NCI-H82 treated with DMSO at 0.1 percent for 48 hours (cell line): ENCODE data around the gene DECR2.
"Not testable (repeated sequence)": the region's sequence is repeated elsewhere in the genome, so short reads cannot be mapped to it uniquely, and the experiment has no call there.

Experiments used
- DNase-seq: peaks from one replicate; lab custom pipeline; 2025; ENCODE audit not compliant: unreplicated experiment; lab: John Stamatoyannopoulos, UW

DECR2 gene

GRCh38 chr16:378821-379182 is 22.9 kb upstream of the DECR2 start:
- no peak for DNase-seq

DNA sequence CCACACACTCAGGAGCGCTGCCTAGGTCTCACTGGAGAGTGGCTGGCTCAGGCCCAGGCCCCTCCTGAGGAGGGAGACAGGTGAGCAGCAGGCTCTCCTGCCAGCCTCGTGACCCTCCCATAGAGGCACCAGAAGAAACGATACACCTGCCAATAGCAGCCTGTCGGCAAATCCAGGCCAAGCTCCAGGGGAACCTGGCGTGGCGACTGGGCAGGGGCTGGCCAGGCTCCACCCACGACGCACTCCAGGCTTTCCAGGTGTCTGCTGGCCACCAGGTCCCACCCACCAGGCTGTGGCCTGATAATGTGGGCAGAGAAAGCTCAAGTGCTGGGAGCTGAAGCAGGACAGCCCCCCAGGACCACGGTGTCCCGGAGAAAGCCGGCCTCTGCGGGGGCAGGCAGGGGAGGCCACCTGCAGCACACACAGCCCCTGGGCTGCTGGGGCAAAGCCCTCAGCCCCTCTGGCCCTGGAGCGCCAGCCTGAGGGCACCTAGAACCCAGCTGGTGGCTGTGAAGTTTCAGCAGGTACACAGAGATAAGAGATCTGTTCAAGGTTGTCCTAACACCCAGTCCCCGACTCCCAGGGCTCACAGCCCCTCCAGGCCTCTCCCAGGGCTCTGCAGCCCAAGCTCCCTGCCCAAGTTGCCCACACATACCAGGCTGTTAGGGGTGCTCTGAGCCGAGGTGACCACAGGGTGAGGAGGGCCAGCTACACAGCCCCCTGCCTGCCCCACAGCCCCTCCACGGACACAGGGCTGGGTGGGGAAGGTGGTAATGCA is 22.3 kb upstream of the DECR2 start:
- no peak for DNase-seq

GRCh38 chr16:379961-380761 is 21.5 kb upstream of the DECR2 start:
- no peak for DNase-seq

DNA sequence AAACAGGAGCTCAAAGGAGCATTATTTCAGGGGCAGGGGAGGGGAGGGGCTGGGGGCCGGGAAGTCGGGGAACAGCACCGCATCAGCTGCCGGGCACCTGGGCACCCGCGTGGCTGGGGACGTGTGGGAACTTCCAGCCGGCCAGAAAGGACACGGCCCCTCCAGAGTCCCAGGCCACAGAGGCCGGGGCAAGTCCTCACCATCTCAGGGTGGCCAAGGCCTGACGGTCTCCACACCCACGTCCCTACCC is 21.0 kb upstream of the DECR2 start:
- no peak for DNase-seq

DNA sequence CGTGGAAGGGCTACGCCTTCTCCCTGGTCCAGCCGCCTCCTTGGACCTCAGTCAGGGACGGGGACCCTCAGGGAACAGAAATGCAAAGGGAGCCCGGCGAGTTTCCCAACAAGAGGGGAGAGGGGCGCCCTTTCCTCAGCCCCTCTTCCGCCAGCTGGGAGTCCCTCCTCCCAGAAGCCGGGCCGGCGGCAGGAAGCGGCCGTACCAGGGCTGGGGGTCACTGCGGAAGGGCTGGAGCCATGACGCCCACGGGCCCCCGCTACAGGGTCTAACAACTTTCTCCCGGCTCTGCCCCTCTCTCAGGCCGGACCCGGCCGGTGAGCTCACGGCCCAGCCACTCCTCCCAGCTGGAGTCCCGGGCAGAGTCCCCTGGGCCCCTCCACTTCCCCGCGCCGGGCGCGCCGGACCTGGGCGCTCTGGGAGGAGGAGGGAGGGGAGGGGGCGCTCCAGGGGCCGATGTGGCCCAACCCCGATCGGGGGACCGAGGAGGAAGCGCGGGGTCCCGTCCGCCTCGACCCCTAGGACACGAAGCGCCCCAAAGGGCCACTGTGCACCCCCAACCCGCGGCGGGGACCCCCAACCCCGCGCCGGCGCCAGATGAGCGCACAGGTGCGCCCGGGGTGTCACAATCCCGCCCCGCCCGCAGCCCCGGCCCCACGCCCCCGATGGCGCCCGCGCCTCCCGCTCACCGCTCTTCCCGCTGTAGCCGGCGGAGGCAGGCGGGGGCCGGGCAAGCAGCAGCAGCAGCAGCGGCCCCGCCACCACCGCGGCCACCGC is 20.5 kb upstream of the DECR2 start:
- no peak for DNase-seq

DNA sequence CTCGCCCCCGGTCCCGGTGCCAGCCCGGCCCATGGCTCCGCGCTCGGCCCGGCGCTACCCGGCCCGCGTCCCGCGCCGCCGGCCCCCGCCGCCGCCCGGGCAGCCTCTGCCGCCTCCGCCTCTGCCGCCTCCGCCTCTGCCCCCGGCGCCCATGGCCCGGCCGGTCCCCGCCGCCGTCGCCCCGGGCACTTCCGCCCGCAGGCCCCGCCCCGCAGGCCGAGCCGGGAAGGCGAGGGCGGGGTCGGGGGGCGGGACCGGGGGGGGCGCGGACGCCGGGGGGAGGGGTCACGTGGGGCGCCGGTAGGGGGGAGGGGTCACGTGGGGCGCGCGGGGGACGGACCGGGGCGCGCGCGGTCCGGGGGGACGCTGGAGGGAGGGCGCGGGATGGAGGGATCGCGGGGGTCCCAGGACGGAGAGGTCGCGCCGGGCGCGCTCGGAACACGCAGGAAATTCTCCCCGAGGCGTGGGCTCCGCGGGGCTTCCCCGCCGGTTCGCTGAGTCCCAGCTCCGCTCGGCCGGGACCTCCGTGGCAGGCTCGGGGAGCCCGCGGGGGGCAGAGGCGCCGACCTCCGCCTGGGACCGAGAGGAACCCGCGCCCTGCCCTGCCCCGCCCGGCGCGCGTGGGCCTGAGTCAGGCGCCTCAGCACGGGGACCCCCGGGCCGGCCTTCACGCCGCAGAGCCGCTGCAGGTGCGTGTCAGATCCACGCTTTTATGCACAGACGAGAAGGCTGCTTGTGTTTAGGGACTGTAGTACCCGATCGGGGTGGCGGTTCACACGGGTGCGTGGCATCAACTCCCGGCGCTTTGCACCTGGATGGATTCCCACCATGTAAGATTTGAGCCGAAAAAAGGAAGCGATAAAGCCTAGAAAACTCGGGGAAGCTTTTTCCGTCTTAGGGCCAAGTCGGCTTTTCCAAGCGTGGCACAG is 19.6 kb upstream of the DECR2 start, which contains the start of gene PGAP6:
Gene PGAP6, minus strand, starts transcription at position 190 of the 929 bp plus-strand sequence. Its CDS starts 157 bp downstream, at position 33.
- DNase-seq: no peak

DNA sequence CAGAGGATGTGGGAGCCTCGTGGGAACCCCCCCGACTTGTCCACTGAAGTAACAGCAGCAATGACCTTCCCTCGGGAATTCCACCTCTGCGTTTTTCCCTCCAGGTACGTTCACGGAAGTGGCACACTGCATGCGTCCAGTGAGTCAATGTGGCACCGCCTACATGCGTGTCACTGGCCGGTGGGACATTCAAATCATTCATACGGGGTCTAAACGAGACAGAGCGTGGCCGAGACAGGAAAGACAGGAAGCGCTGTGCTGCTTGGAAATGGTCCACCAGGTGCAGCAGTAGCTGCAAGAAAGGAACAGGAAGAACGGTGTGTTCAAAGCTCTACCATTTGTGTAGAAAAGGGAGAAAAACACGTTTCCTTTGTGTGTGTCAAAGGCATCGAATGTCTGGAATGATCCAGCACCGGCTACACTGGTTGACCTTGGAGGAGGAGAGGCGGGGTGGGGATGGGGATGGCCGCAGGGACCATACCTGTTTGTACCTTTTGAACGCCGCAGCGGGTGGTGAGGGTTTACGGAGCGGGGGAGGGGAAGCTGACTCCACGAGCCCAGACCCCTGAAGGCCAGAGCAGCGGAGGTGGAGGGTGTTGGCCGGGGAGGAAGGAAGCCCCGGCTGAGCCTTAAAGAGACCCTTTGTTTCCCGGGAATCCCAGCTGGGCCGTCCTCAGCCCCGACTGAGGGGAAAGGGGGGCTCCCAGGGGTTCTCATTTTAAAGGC is 18.2 kb upstream of the DECR2 start:
- no peak for DNase-seq

- no peak for DNase-seq
These were observed 15.0 kb upstream of the DECR2 start for GRCh38 chr16:386641-387156.

- DNase-seq: not testable (repeated sequence)
These were observed 13.7 kb upstream of the DECR2 start for GRCh38 chr16:387761-388666.

DNA sequence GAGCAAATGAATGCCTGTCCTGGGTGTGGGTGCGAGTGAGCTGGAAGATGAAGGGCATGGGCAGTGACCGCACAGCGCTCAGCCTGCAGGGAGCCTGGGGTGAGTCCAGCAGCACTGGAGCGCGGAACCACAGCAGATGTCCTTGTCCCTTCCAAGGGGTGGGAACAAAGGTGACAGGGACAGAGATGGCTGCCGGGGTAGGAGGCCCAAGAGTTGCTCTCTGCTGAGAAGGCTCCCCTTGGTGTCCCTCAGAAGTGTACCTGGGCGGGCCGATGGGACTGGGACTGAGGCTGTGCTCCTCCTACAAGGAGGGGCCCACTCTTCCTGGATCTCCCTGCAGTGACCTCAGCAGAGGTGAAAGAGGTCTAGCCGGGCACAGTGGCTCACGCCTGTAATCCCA is 12.3 kb upstream of the DECR2 start:
- DNase-seq: no peak

DNA sequence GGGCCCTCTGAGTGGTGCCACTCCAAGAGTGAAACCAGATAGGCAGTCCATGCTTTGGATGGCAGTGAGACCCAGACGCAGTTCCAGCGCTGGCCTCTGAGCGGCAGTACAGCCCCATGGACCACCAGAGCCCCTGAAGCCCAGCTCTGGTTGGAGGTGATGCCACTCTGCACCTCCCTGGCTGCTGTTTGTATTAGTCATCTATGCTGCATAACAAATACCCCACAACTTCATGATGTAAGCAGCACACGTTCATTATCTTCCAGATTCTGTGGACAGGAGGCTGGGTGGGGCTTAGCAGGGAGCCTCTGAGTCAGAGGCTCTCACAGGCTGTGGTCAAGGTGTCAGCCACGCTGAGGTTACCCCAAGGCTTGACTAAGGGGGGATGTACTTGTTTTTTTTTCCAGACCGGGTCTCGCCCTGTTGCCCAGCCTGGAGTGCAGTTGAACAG is 9.8 kb upstream of the DECR2 start:
- no peak for DNase-seq

GRCh38 chr16:392450-393030 is 9.1 kb upstream of the DECR2 start:
- DNase-seq: no peak

DNA sequence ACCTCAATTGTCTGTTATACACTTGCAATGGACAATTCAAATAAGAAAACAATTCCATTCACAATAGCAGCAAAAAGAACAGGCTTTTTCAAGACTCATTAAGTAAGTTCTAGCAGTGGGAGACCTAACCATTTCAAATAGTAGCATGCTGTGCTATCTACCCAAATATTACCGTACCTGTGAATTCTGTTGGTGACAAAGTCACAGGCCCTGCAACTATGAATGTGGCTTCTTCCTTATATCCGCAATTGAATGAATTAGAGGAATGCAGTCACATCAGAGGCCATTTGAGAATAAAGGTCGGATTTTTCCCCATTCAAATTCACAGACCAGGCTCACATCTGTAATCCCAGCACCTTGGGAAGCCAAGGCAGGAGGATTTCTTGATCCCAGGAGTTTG is 5.5 kb upstream of the DECR2 start:
- no peak for DNase-seq

DNA sequence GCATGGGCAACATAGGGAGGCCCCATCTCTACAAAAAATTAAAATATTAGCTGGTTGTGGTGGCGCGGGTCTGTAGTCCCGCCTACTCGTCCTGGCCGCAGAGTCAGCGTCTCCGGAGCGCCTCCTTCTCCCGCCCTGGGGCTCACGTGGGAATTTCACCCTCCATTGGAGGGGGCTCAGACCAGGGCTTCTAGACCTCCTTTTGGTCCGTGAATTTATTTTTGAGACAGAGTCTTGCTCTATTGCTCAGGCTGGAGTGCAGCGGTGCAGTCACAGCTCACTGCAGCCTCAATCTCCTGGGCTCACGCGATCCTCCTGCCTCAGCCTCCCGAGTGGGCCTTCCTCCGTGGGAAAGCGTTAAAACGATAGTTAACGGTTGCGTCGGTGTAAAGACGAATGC is 5.1 kb upstream of the DECR2 start:
- DNase-seq: peak; percentile 37

DNA sequence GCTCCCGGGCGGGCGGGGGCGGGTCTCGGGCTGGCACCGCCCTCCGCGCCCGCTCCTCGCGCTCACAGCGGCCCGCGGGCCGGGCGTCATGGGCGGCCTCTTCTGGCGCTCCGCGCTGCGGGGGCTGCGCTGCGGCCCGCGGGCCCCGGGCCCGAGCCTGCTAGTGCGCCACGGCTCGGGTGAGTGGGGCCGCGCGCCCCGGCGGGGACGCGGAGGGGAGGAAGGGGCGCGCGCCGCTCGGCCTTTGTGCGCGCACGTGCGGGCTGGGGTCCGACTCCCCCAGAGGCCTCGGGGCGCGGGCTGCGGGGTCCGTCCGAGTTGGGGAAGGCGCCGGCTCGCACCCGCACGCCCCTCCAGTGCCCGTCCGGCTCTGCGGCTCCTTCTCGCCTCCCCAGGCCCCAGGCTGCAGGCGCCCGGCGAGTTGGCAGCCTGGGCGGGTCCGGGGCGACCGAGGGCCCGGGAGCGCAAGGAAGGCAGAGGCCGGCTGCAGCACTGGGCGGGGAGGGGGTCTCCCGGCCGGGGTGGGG is 4.5 kb upstream of the DECR2 start, which contains the start of gene NME4:
Gene NME4, plus strand, starts transcription at position 65 of the 527 bp plus-strand sequence. Its CDS starts 24 bp downstream, at position 89.
- no peak for DNase-seq

- DNase-seq: no peak
These were observed 3.9 kb upstream of the DECR2 start for GRCh38 chr16:397736-398332.

DNA sequence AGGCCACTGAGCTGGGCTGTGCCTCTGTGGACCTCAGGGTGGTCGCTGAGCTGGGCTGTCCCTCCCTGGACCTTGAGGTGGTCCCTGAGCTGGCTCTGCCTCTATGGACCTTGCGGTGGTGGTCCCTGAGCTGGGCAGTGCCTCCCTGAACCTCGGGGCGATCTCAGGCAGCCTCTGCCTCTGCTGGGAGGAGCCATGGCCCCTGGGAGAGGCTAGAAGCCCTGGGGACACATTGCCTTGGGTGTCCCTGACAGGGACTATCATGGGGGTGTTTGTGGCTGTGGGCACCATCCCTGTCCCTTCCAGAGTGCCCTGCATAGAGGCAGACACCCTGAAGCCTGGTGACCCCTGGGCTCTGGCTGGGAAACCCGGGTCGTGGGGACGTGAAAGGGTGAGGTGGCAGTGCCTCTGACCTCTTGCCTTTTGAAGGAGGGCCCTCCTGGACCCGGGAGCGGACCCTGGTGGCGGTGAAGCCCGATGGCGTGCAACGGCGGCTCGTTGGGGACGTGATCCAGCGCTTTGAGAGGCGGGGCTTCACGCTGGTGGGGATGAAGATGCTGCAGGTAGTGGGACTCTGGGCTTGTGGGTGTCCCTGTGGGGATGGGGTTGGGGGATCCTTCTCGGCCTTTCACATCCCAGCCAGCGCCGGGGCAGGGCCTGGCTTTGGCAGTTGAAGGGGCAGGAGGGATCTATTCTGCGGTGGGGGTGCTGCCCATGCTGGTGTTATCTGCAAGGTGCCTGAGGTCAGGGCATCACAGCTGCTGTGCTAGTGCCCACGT is 2.9 kb upstream of the DECR2 start:
- DNase-seq: no peak
